Smooth muscle cell of the brain vasculature (primary cell): Measurements from ENCODE around the gene SLC12A2.

Experiments
- DNase-seq: peaks from one replicate; pipeline ENCODE4 v3.0.0-alpha.2; 2012; ENCODE audit warnings: low read depth, low spot score

Gene SLC12A2

GRCh38 chr5:128097224-128097623, 13.7 kb downstream of the SLC12A2 start:
- DNase-seq = no peak

DNA sequence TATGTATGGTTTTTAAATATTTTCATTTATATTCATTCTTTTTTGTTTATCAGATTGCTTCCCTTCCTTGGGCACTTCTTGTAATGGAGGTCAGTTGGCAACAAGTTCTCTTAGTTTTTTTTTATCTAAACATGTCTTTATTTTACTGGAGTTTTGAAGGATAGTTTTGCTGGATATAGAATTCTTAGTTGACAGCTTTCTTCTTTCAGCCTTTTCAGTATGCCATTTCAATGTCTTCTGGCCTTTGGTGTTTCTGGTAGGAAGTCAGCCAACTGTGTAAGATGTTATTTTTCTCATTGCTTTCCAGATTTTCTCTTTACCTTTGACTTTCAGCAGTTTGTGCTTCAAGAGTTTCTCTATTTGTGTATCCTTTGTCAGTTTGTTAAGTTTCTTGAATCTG, 14.2 kb downstream of the SLC12A2 start:
- no peak for DNase-seq

GRCh38 chr5:128099944-128100343, 16.4 kb downstream of the SLC12A2 start:
- no peak for DNase-seq

DNA sequence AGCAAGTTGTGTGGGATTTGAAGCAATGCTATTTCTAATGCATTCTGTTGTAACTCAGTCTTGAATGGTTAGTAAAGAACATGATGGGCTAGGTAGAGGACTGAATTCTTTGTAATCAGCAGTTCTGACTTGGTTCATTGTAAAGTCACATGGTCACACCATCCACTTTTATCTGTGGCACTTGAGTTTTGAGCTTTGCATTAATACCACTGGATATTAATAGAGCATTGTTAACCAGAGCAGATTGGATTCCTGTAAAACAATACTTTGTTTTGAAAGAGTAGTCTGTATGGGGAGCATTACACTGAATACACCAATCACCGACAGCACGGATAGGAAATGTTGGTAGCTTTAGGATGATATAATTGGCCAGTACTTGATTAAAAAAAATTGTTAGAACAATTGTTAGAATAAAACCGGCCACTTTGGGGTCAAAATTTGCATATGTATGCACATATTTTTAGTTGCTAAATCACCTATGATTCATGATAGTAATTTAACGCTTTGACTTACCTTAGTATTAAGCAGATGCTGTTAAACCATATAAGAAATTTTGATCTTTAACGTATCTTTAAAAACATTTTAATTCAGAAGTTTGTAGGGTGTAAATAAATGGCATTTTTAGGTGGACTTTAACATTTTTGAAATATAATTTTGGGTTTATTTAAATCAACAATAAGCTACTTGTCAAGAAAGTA, 17.4 kb downstream of the SLC12A2 start:
- no peak for DNase-seq

- no peak for DNase-seq
These were observed 18.1 kb downstream of the SLC12A2 start for GRCh38 chr5:128101676-128102075.

DNA sequence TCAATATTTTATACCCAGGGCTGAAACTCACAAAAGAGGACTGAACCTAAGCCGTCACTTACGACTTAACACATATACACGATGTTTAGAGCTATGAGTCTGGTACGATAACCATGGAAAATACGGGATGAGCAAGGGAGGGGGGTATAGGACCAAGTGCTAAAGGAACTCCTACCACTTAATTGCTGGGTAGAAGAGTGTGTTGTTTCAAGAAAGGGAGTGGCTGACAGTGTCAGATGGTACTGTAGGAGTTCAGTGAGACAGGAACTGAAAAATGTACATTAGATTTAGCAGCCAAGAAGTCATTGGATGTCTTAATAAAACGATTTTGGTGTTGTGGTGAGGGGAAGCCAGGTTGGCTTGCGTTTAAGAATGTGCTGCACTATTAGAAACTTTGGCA, 21.6 kb downstream of the SLC12A2 start:
- DNase-seq = no peak

GRCh38 chr5:128109138-128109537, 25.6 kb downstream of the SLC12A2 start:
- DNase-seq = no peak

DNA sequence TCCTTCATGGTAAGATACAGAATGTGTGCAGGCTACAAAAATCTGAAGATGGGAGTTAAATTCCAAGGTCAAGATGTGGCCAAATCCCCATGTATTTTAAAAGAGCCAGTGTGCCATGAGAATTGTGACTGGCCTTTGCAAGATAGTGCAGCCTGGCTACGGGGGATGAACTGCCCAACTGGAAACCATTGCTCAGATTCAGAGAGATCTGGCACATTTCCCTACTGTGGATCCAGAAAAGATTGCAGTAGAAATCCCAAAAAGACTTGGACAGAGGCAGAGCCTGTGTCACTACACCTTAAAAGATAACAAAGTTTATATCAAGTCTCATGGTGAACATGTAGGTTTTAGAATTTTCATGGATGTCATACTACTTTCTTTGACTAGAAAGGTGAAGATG, 26.2 kb downstream of the SLC12A2 start:
- DNase-seq = no peak

- peak; percentile 3 for DNase-seq
These were observed 28.4 kb downstream of the SLC12A2 start for GRCh38 chr5:128111818-128112448.

DNA sequence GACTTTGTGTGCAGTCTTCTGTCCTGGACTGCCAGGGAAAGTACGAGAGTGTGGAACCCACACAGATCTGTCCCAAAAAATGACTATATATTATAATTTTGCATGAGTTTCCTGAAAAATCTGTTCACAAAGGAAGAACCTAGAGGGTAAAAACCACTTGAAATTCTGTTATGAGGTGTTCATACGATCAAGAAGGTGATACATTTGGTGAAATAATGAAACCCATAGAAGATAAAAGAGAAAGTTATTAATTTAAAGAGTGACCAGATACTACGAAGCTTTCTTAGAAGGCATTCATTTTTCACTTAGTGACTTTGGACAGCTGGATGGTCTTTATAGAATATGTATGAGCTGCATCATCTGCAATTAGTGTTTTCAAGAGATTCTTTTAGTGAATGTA, 32.9 kb downstream of the SLC12A2 start:
- no peak for DNase-seq

GRCh38 chr5:128118214-128118613, 34.6 kb downstream of the SLC12A2 start:
- DNase-seq = no peak

DNA sequence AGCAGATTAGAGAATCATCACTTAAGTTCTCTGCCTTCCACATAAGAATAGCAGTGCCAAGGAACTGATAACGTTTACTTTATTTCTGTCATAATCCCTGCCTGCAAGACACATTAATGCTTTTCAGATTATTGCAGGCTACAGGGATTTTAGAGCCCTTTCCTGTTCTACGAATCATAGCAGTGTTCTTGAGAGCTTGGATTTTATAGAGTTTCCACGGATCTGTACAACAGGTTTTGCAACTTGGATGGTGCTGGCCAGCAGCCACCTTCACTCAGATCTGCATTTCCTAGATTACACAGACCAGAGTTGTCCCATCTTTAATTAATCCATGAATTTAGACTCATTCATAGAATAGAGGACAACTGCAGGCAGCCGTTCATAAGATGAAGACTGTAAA, 38.1 kb downstream of the SLC12A2 start:
- DNase-seq = no peak

- no peak for DNase-seq
These were observed 40.4 kb downstream of the SLC12A2 start for GRCh38 chr5:128123936-128124335.

DNA sequence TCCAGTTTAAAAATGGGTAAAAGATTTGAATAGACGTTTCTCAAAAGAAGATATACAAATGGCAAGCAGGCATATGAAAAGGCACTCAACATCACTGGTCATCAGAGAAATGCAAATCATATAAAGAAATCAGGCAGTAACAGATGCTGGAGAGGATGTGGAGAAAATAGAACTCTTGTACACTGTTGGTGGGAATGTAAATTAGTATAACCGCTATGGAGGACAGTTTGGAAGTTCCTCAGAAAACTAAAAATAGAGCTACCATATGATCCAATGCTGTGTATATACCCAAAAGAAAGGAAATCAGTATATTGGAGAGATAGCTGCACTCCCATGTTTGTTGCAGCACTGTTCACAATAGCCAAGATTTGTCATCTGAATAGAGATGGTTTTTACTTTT, 42.7 kb downstream of the SLC12A2 start:
- DNase-seq = no peak

GRCh38 chr5:128132499-128132898, 48.9 kb downstream of the SLC12A2 start:
- no peak for DNase-seq

DNA sequence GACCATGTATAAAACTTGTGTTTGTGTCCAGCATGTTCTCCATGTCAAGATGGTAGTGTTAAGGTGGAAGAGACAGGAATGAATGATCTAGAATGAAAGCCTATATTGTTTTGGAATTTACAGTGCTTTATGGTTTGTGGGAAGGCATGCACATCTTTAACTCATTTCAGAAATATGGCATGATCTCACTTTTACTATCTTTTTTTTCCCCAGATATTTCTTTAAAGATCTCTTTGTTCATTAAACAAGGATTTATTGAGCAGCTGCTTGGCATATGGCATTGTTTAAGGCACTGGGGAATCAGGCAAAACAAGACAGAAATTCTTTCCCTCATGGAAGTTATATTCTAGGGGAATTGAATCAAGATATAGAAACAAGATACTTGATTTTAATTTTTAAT, 51.7 kb downstream of the SLC12A2 start:
- DNase-seq = no peak

GRCh38 chr5:128143911-128144310, 60.3 kb downstream of the SLC12A2 start:
- no peak for DNase-seq

DNA sequence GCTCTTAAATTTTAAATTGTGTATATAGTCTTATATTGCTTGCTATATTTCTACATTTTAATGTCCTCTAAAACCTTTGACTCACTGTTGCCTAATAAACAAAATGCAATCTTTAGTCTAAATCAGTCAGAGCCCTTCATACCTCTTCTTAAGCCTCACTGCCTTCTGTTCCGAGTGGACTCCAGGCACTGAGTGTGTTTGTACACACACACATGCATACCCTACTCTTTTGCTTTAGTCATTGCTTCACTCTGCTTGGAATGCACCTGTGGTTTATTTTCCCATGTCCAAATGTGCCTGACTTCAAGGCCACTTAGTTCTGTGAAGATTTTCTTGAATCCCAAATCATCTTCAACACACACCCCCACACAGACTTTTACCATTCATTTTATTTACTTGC, 60.9 kb downstream of the SLC12A2 start:
- no peak for DNase-seq

DNA sequence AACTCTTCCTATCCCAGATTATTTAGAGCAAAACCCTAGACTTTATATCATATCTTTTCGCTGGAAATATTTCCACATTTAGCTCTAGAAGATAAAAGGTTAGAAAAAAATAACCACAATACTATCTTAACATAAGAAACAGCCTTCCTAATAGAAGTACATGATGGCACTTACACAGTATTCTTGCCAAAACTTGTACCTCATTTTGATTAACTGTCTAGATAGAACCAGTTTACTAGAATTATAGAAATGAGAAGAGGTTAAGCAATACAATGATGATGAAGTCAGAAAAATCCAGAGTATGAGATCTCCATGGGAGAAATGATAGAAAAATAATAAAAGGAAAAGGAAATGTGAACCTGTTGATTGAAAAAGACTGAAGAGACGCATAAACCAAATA, 63.1 kb downstream of the SLC12A2 start:
- DNase-seq = no peak

DNA sequence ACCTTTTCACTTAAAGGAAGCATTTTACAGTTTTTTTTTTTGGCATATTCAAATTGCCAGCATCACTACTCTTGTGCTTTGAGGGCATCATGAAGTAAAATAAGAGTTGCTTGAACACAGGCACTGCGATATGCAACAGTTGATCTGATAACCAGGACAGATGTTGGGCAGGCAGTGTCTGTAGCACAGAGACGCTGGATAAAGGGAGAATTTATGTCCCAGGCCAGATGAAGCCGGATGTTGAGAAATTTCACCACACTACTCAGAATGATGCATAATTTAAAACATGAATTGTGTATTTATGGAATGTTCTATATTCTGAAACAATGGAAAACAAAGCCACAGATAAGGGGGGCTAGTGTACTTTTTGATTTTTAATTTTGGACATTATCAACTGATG, 71.4 kb downstream of the SLC12A2 start:
- DNase-seq = no peak

GRCh38 chr5:128155776-128156175, 72.2 kb downstream of the SLC12A2 start:
- no peak for DNase-seq

DNA sequence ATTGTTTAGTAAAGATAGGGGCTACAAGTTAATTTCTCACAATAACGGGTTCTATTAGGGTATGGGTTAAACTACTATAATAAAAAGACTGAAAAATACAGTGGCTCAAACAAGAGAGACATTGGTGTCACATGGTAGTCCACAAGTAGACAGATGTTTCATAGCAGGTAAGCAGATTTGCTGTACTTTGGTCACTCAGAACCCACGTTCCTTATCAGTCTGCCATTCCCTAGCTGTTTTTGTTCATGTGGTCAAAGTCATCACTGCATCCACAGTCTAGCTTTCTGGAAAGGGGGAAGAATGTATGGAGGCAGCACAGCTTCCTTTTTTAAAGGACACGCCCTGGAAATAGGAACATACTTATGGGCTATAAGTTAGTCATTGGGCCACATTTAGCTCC, 73.0 kb downstream of the SLC12A2 start:
- no peak for DNase-seq

GRCh38 chr5:128158342-128158741, 74.8 kb downstream of the SLC12A2 start:
- DNase-seq = no peak

GRCh38 chr5:128163991-128164390, 80.4 kb downstream of the SLC12A2 start:
- DNase-seq = no peak
